ENCODE data around the gene PPP2R3A.
"Not testable (repeated sequence)": the region's sequence is repeated elsewhere in the genome, so short reads cannot be mapped to it uniquely, and the experiment has no call there.

The PPP2R3A gene

GRCh38 chr3:136166507-136166906, 201.0 kb downstream of the PPP2R3A start:
- H3K4me2 ChIP-seq (ENCODE audit: low read length) = no peak overlapping the region
- no peak overlapping the region for H3K4me3 ChIP-seq (ENCODE audit: low read depth, low read length, poor library complexity, severe bottlenecking)
- no peak overlapping the region for H3K9ac ChIP-seq (ENCODE audit: low read length)
- H3K9me2 ChIP-seq (ENCODE audit: low read depth, low read length) = no peaks in the 10 kb centered on the region
- H3K9me3 ChIP-seq (ENCODE audit: low read length) = peaks cover 5% of the 10 kb centered on the region
- H3K27ac ChIP-seq (ENCODE audit: low read depth, low read length, poor library complexity, severe bottlenecking) = no peak overlapping the region
- peaks cover 19% of the 10 kb centered on the region for H3K36me3 ChIP-seq (ENCODE audit: insufficient read depth, low read length)
- TF ChIP-seq EZH2 (IDR thresholded peaks at IDR 0.05; ENCODE audit: borderline replicate concordance, low read length) (no peak), CTCF (IDR thresholded peaks at IDR 0.05; ENCODE audit: low read length) (no peak)
- H2AFZ ChIP-seq (ENCODE audit: low read length) = no peak overlapping the region
- H3K79me2 ChIP-seq (ENCODE audit: insufficient read depth, low read length) = peaks cover 100% of the 10 kb centered on the region
- no peaks in the 10 kb centered on the region for H4K20me1 ChIP-seq (ENCODE audit: insufficient read depth, low read length)
- no peaks in the 10 kb centered on the region for H3F3A ChIP-seq (ENCODE audit: insufficient read depth, low read length)
- H3K4me1 ChIP-seq (ENCODE audit: insufficient read depth, low read length, severe bottlenecking) = peaks cover 15% of the 10 kb centered on the region
- no peaks in the 10 kb centered on the region for H3K27me3 ChIP-seq (ENCODE audit: insufficient read depth, low read length)

- peaks cover 100% of the 10 kb centered on the region for H3K79me2 ChIP-seq (ENCODE audit: insufficient read depth, low read length)
- H3K27ac ChIP-seq (ENCODE audit: low read depth, low read length, poor library complexity, severe bottlenecking); H4K20me1 ChIP-seq (ENCODE audit: insufficient read depth, low read length); H3K9ac ChIP-seq (ENCODE audit: low read length); H3K4me3 ChIP-seq (ENCODE audit: low read depth, low read length, poor library complexity, severe bottlenecking); H3K4me2 ChIP-seq (ENCODE audit: low read length); H3K9me3 ChIP-seq (ENCODE audit: low read length); H2AFZ ChIP-seq (ENCODE audit: low read length); H3K27me3 ChIP-seq (ENCODE audit: insufficient read depth, low read length); H3K9me2 ChIP-seq (ENCODE audit: low read depth, low read length); H3F3A ChIP-seq (ENCODE audit: insufficient read depth, low read length): not testable (repeated sequence)
- peaks cover 15% of the 10 kb centered on the region for H3K4me1 ChIP-seq (ENCODE audit: insufficient read depth, low read length, severe bottlenecking)
- H3K36me3 ChIP-seq (ENCODE audit: insufficient read depth, low read length) = peaks cover 21% of the 10 kb centered on the region
These were observed 202.7 kb downstream of the PPP2R3A start for GRCh38 chr3:136168236-136168635.

- Histone ChIP-seq H3K36me3 (ENCODE audit: insufficient read depth, low read length) (peaks cover 12% of the 10 kb centered on the region), H2AFZ (ENCODE audit: low read length) (no peak overlapping the region), H3F3A (ENCODE audit: insufficient read depth, low read length) (no peaks in the 10 kb centered on the region), H3K27ac (ENCODE audit: low read depth, low read length, poor library complexity, severe bottlenecking) (no peak overlapping the region), H3K4me1 (ENCODE audit: insufficient read depth, low read length, severe bottlenecking) (peaks cover 15% of the 10 kb centered on the region), H3K4me3 (ENCODE audit: low read depth, low read length, poor library complexity, severe bottlenecking) (no peak overlapping the region), H3K9ac (ENCODE audit: low read length) (no peak overlapping the region), H3K4me2 (ENCODE audit: low read length) (no peak overlapping the region), H3K9me2 (ENCODE audit: low read depth, low read length) (no peaks in the 10 kb centered on the region), H3K79me2 (ENCODE audit: insufficient read depth, low read length) (peaks cover 100% of the 10 kb centered on the region), H3K27me3 (ENCODE audit: insufficient read depth, low read length) (no peaks in the 10 kb centered on the region), H4K20me1 (ENCODE audit: insufficient read depth, low read length) (no peaks in the 10 kb centered on the region), H3K9me3 (ENCODE audit: low read length) (no peaks in the 10 kb centered on the region)
- TF ChIP-seq CTCF (IDR thresholded peaks at IDR 0.05; ENCODE audit: low read length) (no peak), EZH2 (IDR thresholded peaks at IDR 0.05; ENCODE audit: borderline replicate concordance, low read length) (no peak)
These were observed 205.6 kb downstream of the PPP2R3A start for GRCh38 chr3:136171097-136171542.

- no peaks in the 10 kb centered on the region for H3K27me3 ChIP-seq (ENCODE audit: insufficient read depth, low read length)
- no peak overlapping the region for H3K4me3 ChIP-seq (ENCODE audit: low read depth, low read length, poor library complexity, severe bottlenecking)
- peaks cover 100% of the 10 kb centered on the region for H3K79me2 ChIP-seq (ENCODE audit: insufficient read depth, low read length)
- no peak overlapping the region for H3K4me2 ChIP-seq (ENCODE audit: low read length)
- no peaks in the 10 kb centered on the region for H3K9me3 ChIP-seq (ENCODE audit: low read length)
- peaks cover 12% of the 10 kb centered on the region for H3K36me3 ChIP-seq (ENCODE audit: insufficient read depth, low read length)
- TF ChIP-seq EZH2 (IDR thresholded peaks at IDR 0.05; ENCODE audit: borderline replicate concordance, low read length) (no peak), CTCF (IDR thresholded peaks at IDR 0.05; ENCODE audit: low read length) (no peak)
- H3K4me1 ChIP-seq (ENCODE audit: insufficient read depth, low read length, severe bottlenecking) = peaks cover 11% of the 10 kb centered on the region
- no peak overlapping the region for H3K9ac ChIP-seq (ENCODE audit: low read length)
- H3K27ac ChIP-seq (ENCODE audit: low read depth, low read length, poor library complexity, severe bottlenecking) = no peak overlapping the region
- no peaks in the 10 kb centered on the region for H3F3A ChIP-seq (ENCODE audit: insufficient read depth, low read length)
- H2AFZ ChIP-seq (ENCODE audit: low read length) = no peak overlapping the region
- 0 out of 2 replicates have a peak, but pooled peaks cover 2% of the 10 kb centered on the region for H4K20me1 ChIP-seq (ENCODE audit: insufficient read depth, low read length)
- no peaks in the 10 kb centered on the region for H3K9me2 ChIP-seq (ENCODE audit: low read depth, low read length)
These were observed 208.5 kb downstream of the PPP2R3A start for GRCh38 chr3:136173939-136174490.
